ENCODE measurements around the gene LIPJ. TPM values are rescaled to one million over a fixed set of nuclear protein-coding genes. Genes with fewer than 3 reads are reported as not detected.

Gene LIPJ
- total RNA-seq, 1 experiment from 2014 or later = 0.09 TPM

DNA sequence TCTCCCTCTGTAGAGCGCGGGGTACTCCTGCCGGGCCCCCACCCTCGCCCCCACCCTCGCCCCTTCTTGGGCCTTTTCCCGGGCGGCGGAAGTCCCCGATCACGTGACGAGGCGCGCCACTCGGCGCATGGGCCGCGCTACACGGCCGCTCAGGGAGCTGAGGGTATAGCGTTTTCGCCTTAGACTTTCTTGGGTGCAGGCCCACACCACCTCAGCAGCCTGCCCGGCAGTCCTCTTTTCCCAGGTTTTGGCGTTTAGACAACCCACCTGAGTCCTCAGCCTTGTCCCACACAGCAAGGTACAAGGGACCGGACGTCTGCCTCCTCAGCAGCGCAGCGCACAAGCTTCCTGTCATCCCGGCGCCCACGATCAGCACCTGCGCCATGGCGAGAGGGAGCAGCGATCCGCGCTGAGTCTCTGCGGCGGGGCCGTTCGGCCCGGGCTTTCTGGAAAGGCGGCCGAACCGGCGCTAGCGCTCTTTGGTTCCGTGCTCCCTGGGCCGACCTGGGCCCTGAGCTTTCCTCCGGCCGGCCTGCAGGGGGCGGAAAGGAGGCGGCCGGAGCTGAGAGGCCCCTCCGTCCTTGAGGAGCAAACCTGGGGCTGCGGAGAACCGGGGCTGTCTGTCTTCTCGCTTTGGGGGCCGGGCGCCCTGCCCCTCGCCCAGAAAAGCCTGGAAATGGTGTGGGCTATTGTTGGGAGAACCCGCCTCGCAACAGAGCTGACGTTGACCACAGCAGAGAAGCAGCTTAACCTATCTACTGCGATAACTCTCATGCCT lies 3.6 kb upstream of the LIPJ start, which contains the start of gene RNLS (continued):
- TF ChIP-seq SMAD3 (CRISPR knock-in tag; IDR thresholded peaks at IDR 0.05; ENCODE audit: borderline replicate concordance) = no peak
- TF ChIP-seq OVOL2 (CRISPR knock-in tag; IDR thresholded peaks at IDR 0.05; ENCODE audit: borderline replicate concordance) = no peak
- TF ChIP-seq, protein P1, sequence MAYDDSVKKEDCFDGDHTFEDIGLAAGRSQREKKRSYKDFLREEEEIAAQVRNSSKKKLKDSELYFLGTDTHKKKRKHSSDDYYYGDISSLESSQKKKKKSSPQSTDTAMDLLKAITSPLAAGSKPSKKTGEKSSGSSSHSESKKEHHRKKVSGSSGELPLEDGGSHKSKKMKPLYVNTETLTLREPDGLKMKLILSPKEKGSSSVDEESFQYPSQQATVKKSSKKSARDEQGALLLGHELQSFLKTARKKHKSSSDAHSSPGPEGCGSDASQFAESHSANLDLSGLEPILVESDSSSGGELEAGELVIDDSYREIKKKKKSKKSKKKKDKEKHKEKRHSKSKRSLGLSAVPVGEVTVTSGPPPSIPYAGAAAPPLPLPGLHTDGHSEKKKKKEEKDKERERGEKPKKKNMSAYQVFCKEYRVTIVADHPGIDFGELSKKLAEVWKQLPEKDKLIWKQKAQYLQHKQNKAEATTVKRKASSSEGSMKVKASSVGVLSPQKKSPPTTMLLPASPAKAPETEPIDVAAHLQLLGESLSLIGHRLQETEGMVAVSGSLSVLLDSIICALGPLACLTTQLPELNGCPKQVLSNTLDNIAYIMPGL (CRISPR knock-in tag; IDR thresholded peaks at IDR 0.05) = peak; percentile 71; the same call in 1 of the 2 replicates
- TF ChIP-seq NFATC4 (CRISPR knock-in tag; IDR thresholded peaks at IDR 0.05) = no peak
- TF ChIP-seq, protein P2, sequence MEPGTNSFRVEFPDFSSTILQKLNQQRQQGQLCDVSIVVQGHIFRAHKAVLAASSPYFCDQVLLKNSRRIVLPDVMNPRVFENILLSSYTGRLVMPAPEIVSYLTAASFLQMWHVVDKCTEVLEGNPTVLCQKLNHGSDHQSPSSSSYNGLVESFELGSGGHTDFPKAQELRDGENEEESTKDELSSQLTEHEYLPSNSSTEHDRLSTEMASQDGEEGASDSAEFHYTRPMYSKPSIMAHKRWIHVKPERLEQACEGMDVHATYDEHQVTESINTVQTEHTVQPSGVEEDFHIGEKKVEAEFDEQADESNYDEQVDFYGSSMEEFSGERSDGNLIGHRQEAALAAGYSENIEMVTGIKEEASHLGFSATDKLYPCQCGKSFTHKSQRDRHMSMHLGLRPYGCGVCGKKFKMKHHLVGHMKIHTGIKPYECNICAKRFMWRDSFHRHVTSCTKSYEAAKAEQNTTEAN (CRISPR knock-in tag; IDR thresholded peaks at IDR 0.05) = 0 out of 2 replicates have a peak, but pooled peaks have one; percentile 65
- no peak for TF ChIP-seq TCF7 (CRISPR knock-in tag; IDR thresholded peaks at IDR 0.05; ENCODE audit: low read depth)
- TF ChIP-seq, protein P3, sequence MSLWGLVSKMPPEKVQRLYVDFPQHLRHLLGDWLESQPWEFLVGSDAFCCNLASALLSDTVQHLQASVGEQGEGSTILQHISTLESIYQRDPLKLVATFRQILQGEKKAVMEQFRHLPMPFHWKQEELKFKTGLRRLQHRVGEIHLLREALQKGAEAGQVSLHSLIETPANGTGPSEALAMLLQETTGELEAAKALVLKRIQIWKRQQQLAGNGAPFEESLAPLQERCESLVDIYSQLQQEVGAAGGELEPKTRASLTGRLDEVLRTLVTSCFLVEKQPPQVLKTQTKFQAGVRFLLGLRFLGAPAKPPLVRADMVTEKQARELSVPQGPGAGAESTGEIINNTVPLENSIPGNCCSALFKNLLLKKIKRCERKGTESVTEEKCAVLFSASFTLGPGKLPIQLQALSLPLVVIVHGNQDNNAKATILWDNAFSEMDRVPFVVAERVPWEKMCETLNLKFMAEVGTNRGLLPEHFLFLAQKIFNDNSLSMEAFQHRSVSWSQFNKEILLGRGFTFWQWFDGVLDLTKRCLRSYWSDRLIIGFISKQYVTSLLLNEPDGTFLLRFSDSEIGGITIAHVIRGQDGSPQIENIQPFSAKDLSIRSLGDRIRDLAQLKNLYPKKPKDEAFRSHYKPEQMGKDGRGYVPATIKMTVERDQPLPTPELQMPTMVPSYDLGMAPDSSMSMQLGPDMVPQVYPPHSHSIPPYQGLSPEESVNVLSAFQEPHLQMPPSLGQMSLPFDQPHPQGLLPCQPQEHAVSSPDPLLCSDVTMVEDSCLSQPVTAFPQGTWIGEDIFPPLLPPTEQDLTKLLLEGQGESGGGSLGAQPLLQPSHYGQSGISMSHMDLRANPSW (CRISPR knock-in tag; conservative IDR thresholded peaks at IDR 0.05; ENCODE audit: low read depth) = no peak
- TF ChIP-seq ZNF121 (CRISPR knock-in tag; IDR thresholded peaks at IDR 0.05) = peak; percentile 74
- TF ChIP-seq, protein P4, sequence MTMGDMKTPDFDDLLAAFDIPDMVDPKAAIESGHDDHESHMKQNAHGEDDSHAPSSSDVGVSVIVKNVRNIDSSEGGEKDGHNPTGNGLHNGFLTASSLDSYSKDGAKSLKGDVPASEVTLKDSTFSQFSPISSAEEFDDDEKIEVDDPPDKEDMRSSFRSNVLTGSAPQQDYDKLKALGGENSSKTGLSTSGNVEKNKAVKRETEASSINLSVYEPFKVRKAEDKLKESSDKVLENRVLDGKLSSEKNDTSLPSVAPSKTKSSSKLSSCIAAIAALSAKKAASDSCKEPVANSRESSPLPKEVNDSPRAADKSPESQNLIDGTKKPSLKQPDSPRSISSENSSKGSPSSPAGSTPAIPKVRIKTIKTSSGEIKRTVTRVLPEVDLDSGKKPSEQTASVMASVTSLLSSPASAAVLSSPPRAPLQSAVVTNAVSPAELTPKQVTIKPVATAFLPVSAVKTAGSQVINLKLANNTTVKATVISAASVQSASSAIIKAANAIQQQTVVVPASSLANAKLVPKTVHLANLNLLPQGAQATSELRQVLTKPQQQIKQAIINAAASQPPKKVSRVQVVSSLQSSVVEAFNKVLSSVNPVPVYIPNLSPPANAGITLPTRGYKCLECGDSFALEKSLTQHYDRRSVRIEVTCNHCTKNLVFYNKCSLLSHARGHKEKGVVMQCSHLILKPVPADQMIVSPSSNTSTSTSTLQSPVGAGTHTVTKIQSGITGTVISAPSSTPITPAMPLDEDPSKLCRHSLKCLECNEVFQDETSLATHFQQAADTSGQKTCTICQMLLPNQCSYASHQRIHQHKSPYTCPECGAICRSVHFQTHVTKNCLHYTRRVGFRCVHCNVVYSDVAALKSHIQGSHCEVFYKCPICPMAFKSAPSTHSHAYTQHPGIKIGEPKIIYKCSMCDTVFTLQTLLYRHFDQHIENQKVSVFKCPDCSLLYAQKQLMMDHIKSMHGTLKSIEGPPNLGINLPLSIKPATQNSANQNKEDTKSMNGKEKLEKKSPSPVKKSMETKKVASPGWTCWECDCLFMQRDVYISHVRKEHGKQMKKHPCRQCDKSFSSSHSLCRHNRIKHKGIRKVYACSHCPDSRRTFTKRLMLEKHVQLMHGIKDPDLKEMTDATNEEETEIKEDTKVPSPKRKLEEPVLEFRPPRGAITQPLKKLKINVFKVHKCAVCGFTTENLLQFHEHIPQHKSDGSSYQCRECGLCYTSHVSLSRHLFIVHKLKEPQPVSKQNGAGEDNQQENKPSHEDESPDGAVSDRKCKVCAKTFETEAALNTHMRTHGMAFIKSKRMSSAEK (CRISPR knock-in tag; IDR thresholded peaks at IDR 0.05; ENCODE audit: borderline replicate concordance) = no peak
- TF ChIP-seq ZNF317 (CRISPR knock-in tag; IDR thresholded peaks at IDR 0.05; ENCODE audit: borderline replicate concordance, low read depth) = no peak
- TF ChIP-seq CBFB (CRISPR knock-in tag; IDR thresholded peaks at IDR 0.05; ENCODE audit: low read depth) = no peak
- TF ChIP-seq TEAD1 (CRISPR knock-in tag; IDR thresholded peaks at IDR 0.05) = peak; percentile 69; the same call in 1 of the 2 replicates
- TF ChIP-seq ZBTB21 (CRISPR knock-in tag; IDR thresholded peaks at IDR 0.05; ENCODE audit: borderline replicate concordance) = no peak
- TF ChIP-seq, protein P5, sequence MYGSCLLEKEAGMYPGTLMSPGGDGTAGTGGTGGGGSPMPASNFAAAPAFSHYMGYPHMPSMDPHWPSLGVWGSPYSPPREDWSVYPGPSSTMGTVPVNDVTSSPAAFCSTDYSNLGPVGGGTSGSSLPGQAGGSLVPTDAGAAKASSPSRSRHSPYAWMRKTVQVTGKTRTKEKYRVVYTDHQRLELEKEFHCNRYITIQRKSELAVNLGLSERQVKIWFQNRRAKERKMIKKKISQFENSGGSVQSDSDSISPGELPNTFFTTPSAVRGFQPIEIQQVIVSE (CRISPR knock-in tag; IDR thresholded peaks at IDR 0.05; ENCODE audit: borderline replicate concordance) = no peak
- TF ChIP-seq SMAD4 (CRISPR knock-in tag; IDR thresholded peaks at IDR 0.05) = no peak
- TF ChIP-seq FOXP1 (CRISPR knock-in tag; IDR thresholded peaks at IDR 0.05; ENCODE audit: borderline replicate concordance) = peak; percentile 80
- no peak for TF ChIP-seq ELF4 (CRISPR knock-in tag; IDR thresholded peaks at IDR 0.05; ENCODE audit: low read depth)
- no peak for TF ChIP-seq ZNF263 (CRISPR knock-in tag; IDR thresholded peaks at IDR 0.05; ENCODE audit: low read depth)
- no peak for TF ChIP-seq GABPB1 (CRISPR knock-in tag; IDR thresholded peaks at IDR 0.05)
- TF ChIP-seq IRF2 (CRISPR knock-in tag; IDR thresholded peaks at IDR 0.05; ENCODE audit: borderline replicate concordance, low read depth) = no peak
- TF ChIP-seq, protein P6, sequence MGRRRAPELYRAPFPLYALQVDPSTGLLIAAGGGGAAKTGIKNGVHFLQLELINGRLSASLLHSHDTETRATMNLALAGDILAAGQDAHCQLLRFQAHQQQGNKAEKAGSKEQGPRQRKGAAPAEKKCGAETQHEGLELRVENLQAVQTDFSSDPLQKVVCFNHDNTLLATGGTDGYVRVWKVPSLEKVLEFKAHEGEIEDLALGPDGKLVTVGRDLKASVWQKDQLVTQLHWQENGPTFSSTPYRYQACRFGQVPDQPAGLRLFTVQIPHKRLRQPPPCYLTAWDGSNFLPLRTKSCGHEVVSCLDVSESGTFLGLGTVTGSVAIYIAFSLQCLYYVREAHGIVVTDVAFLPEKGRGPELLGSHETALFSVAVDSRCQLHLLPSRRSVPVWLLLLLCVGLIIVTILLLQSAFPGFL (CRISPR knock-in tag; IDR thresholded peaks at IDR 0.05; ENCODE audit: borderline replicate concordance) = no peak
- no peak for TF ChIP-seq ZNF416 (CRISPR knock-in tag; IDR thresholded peaks at IDR 0.05)
- TF ChIP-seq, protein P7, sequence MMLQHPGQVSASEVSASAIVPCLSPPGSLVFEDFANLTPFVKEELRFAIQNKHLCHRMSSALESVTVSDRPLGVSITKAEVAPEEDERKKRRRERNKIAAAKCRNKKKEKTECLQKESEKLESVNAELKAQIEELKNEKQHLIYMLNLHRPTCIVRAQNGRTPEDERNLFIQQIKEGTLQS (CRISPR knock-in tag; conservative IDR thresholded peaks at IDR 0.05) = no peak
- TF ChIP-seq, protein P8, sequence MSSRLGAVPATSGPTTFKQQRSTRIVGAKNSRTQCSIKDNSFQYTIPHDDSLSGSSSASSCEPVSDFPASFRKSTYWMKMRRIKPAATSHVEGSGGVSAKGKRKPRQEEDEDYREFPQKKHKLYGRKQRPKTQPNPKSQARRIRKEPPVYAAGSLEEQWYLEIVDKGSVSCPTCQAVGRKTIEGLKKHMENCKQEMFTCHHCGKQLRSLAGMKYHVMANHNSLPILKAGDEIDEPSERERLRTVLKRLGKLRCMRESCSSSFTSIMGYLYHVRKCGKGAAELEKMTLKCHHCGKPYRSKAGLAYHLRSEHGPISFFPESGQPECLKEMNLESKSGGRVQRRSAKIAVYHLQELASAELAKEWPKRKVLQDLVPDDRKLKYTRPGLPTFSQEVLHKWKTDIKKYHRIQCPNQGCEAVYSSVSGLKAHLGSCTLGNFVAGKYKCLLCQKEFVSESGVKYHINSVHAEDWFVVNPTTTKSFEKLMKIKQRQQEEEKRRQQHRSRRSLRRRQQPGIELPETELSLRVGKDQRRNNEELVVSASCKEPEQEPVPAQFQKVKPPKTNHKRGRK (CRISPR knock-in tag; IDR thresholded peaks at IDR 0.05; ENCODE audit: borderline replicate concordance) = no peak
